22Rv1 (cell line): Measurements from ENCODE around the gene IRS1.
A peak's percentile ranks its signal among the peaks of the same experiment; 100 is the strongest.

Source experiments
- H3K27ac ChIP-seq: fragments of 450-650 bp; 2 replicates; pipeline ENCODE4 v1.5.1; 2017
- CTCF ChIP-seq: fragments of 450-650 bp; IDR thresholded peaks from 2 replicates; pipeline ENCODE4 v1.5.1; 2017; ENCODE audit warnings: mild to moderate bottlenecking
- ZFX ChIP-seq: fragments of 450-650 bp; IDR thresholded peaks from 2 replicates; pipeline ENCODE4 v1.6.1; 2017; ENCODE audit warnings: antibody characterized with exemption, borderline replicate concordance

The IRS1 gene

GRCh38 chr2:226772389-226773179, 27.0 kb downstream of the IRS1 start:
- peak overlapping the region; percentile 11; the same call in 1 of the 2 replicates for H3K27ac ChIP-seq
- no peak for TF ChIP-seq ZFX
- TF ChIP-seq CTCF, result no peak

GRCh38 chr2:226771067-226771466, 28.6 kb downstream of the IRS1 start:
- no peak for TF ChIP-seq ZFX
- H3K27ac ChIP-seq, result no peak overlapping the region

- H3K27ac ChIP-seq, result no peak overlapping the region
- TF ChIP-seq CTCF (no peak), ZFX (no peak)
Observed at GRCh38 chr2:226767056-226767813, 32.4 kb downstream of the IRS1 start.

GRCh38 chr2:226766352-226767055, 33.1 kb downstream of the IRS1 start:
- no peak for TF ChIP-seq ZFX
- TF ChIP-seq CTCF, result no peak
- H3K27ac ChIP-seq, result no peak overlapping the region

- TF ChIP-seq ZFX (no peak), CTCF (no peak)
- H3K27ac ChIP-seq, result no peak overlapping the region
Observed at GRCh38 chr2:226763320-226763719, 36.3 kb downstream of the IRS1 start.

GRCh38 chr2:226761195-226761583, 38.4 kb downstream of the IRS1 start:
- TF ChIP-seq ZFX (no peak), CTCF (no peak)
- H3K27ac ChIP-seq, result no peak overlapping the region

- no peak overlapping the region for H3K27ac ChIP-seq
- no peak for TF ChIP-seq CTCF
- TF ChIP-seq ZFX, result no peak
Observed at GRCh38 chr2:226760412-226761194, 39.0 kb downstream of the IRS1 start.
